Glutamatergic neuron (in vitro differentiated cells): ENCODE data around the gene DAPK1. TPM values are rescaled to one million over a fixed set of nuclear protein-coding genes. Genes with fewer than 3 reads are reported as not detected.
A peak's percentile ranks its signal among the peaks of the same experiment; 100 is the strongest.

Source experiments
- DNase-seq: peaks from one replicate; pipeline ENCODE4 v3.0.0; 2022
- H3K27ac Mint-ChIP-seq: one replicate; pipeline ENCODE4 v1.8.0; 2020; ENCODE audit warnings: mild to moderate bottlenecking, mixed read lengths, inconsistent platforms; ENCODE audit not compliant: unreplicated experiment
- H3K27me3 Mint-ChIP-seq: one replicate; pipeline ENCODE4 v1.8.0; 2020; ENCODE audit warnings: mild to moderate bottlenecking, moderate library complexity, mixed read lengths, inconsistent platforms; ENCODE audit not compliant: unreplicated experiment
- H3K36me3 Mint-ChIP-seq: one replicate; pipeline ENCODE4 v1.8.0; 2020; ENCODE audit warnings: mild to moderate bottlenecking, mixed read lengths, inconsistent platforms; ENCODE audit not compliant: unreplicated experiment
- H3K4me1 Mint-ChIP-seq: one replicate; pipeline ENCODE4 v1.8.0; 2020; ENCODE audit warnings: mild to moderate bottlenecking, low read depth, mixed read lengths, inconsistent platforms; ENCODE audit not compliant: unreplicated experiment
- H3K4me3 Mint-ChIP-seq: one replicate; pipeline ENCODE4 v1.8.0; 2020; ENCODE audit warnings: mild to moderate bottlenecking, mixed read lengths, inconsistent platforms; ENCODE audit not compliant: unreplicated experiment
- H3K9me3 Mint-ChIP-seq: one replicate; pipeline ENCODE4 v1.8.0; 2020; ENCODE audit warnings: mild to moderate bottlenecking, moderate library complexity, mixed read lengths, inconsistent platforms; ENCODE audit not compliant: unreplicated experiment
- long read RNA-seq: library from polyadenylated mRNA; unstranded; transcript quantifications from one replicate; pipeline ENCODE4 v2.0.0, GENCODE V29; 2020; ENCODE audit not compliant: unreplicated experiment
- total RNA-seq: library from RNA; stranded (reverse); fragmentation: NEBNext Ultra II Directional; extraction: Animal tissue kit (Norgen Biotek cat#: 25700); gene quantifications from one replicate; pipeline ENCODE4 v1.2.1, GENCODE V29; 2021; ENCODE audit not compliant: unreplicated experiment
- TF ChIP-seq, protein P1 (sequence below): fragments of 200-600 bp; sonication (generic); IDR thresholded peaks from one replicate; pipeline ENCODE4 v1.5.0; 2021; ENCODE audit not compliant: partially characterized antibody, unreplicated experiment

DAPK1 gene
- 384 TPM for total RNA-seq
- long read RNA-seq, partial matches to known transcripts = 9 of 14 reads
- long read RNA-seq, other reads (novel, unspliced or antisense) = 0 of 14 reads

DNA sequence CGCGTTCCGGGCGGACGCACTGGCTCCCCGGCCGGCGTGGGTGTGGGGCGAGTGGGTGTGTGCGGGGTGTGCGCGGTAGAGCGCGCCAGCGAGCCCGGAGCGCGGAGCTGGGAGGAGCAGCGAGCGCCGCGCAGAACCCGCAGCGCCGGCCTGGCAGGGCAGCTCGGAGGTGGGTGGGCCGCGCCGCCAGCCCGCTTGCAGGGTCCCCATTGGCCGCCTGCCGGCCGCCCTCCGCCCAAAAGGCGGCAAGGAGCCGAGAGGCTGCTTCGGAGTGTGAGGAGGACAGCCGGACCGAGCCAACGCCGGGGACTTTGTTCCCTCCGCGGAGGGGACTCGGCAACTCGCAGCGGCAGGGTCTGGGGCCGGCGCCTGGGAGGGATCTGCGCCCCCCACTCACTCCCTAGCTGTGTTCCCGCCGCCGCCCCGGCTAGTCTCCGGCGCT, at the start of gene DAPK1:
DAPK1 (plus strand) TSS at position 264 of the 442 bp plus-strand sequence. CDS start 1,211 bp downstream, outside the sequence.
- Mint-ChIP-seq H3K36me3 (no peaks in the 10 kb centered on the region), H3K27me3 (peaks cover 11% of the 10 kb centered on the region), H3K27ac (peak within 1 kb of the TSS; percentile 92), H3K4me3 (peak within 1 kb of the TSS; percentile 87), H3K9me3 (peaks cover 18% of the 10 kb centered on the region), H3K4me1 (peaks cover 31% of the 10 kb centered on the region)
- DNase-seq = peak; percentile 88
- TF ChIP-seq, protein P1, sequence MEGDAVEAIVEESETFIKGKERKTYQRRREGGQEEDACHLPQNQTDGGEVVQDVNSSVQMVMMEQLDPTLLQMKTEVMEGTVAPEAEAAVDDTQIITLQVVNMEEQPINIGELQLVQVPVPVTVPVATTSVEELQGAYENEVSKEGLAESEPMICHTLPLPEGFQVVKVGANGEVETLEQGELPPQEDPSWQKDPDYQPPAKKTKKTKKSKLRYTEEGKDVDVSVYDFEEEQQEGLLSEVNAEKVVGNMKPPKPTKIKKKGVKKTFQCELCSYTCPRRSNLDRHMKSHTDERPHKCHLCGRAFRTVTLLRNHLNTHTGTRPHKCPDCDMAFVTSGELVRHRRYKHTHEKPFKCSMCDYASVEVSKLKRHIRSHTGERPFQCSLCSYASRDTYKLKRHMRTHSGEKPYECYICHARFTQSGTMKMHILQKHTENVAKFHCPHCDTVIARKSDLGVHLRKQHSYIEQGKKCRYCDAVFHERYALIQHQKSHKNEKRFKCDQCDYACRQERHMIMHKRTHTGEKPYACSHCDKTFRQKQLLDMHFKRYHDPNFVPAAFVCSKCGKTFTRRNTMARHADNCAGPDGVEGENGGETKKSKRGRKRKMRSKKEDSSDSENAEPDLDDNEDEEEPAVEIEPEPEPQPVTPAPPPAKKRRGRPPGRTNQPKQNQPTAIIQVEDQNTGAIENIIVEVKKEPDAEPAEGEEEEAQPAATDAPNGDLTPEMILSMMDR = peak; percentile 33

DNA sequence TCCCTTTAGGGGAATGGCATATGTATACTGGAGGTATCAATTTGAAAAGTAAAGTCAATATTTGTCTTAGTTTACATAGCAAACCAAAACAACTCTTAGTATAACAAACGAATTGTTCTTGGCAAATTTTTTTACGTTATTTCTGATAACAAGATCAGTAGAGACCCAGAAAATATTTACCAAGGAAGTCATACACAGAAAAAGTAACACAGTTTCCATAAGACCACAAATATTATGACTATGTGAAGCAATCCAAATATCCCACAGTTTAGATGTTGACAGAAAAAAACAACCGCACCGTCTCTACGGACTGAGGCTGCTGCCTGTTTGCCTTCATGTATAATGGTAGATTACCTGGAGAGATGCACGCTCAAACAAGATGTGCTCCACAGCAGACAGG, 46.5 kb upstream of the DAPK1 start:
- no peak overlapping the region for H3K4me3 Mint-ChIP-seq
- H3K27me3 Mint-ChIP-seq = peaks cover 3% of the 10 kb centered on the region

DNA sequence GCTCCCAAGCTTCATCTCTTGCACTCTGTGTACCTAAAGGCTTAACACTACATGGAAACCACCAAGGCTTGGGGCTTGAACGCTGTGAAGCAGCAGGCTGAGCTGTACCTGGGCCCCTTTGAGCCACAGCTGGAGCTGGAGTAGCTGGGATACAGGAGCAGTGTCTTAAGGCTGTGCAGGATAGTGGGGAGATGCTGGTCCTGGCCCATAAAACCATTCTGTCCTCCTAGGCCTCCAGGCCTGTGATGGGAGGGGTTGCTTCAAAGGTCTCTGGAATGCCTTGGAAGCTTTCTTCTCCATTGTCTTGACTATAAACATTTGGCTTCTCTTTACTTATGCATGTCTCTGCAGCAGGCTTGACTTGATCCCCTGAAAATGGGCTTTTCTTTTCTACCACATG, 42.3 kb upstream of the DAPK1 start:
- H3K4me1 Mint-ChIP-seq = no peaks in the 10 kb centered on the region
- peaks cover 15% of the 10 kb centered on the region for H3K9me3 Mint-ChIP-seq
- DNase-seq = no peak
- no peak overlapping the region for H3K4me3 Mint-ChIP-seq
- H3K27ac Mint-ChIP-seq = no peak overlapping the region
- no peaks in the 10 kb centered on the region for H3K27me3 Mint-ChIP-seq
- H3K36me3 Mint-ChIP-seq = peaks cover 34% of the 10 kb centered on the region
- TF ChIP-seq, protein P1 = no peak

More for the DNA sequence above, 46.5 kb upstream of the DAPK1 start:
- no peak for DNase-seq
- TF ChIP-seq, protein P1 = no peak
- H3K27ac Mint-ChIP-seq = no peak overlapping the region
- peaks cover 11% of the 10 kb centered on the region for H3K9me3 Mint-ChIP-seq
- H3K4me1 Mint-ChIP-seq = peaks cover 6% of the 10 kb centered on the region
- H3K36me3 Mint-ChIP-seq = peaks cover 20% of the 10 kb centered on the region

DNA sequence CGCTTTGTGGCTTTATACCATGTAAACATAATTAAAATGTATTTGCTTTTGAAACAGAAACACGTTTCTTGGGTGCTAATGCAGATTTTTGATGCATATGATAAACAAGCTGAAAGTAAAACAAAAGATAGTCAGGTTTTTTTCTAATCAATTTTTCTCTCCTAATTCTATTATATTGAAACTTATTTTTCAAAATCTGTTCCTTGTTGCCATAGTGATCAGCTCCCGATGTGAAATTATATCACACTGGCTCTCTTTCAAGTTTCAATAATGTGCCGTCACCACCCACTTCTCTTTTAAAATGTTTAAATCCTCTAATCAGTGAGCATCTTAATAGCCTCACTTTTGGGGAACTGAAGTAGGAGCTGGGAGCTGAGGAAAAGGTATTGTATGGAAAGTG, 36.4 kb upstream of the DAPK1 start:
- peaks cover 2% of the 10 kb centered on the region for H3K27me3 Mint-ChIP-seq
- no peak overlapping the region for H3K4me3 Mint-ChIP-seq
- no peaks in the 10 kb centered on the region for H3K4me1 Mint-ChIP-seq
- H3K9me3 Mint-ChIP-seq = peaks cover 6% of the 10 kb centered on the region
- H3K36me3 Mint-ChIP-seq = peaks cover 13% of the 10 kb centered on the region
- TF ChIP-seq, protein P1 = no peak
- no peak for DNase-seq
- H3K27ac Mint-ChIP-seq = no peak overlapping the region

DNA sequence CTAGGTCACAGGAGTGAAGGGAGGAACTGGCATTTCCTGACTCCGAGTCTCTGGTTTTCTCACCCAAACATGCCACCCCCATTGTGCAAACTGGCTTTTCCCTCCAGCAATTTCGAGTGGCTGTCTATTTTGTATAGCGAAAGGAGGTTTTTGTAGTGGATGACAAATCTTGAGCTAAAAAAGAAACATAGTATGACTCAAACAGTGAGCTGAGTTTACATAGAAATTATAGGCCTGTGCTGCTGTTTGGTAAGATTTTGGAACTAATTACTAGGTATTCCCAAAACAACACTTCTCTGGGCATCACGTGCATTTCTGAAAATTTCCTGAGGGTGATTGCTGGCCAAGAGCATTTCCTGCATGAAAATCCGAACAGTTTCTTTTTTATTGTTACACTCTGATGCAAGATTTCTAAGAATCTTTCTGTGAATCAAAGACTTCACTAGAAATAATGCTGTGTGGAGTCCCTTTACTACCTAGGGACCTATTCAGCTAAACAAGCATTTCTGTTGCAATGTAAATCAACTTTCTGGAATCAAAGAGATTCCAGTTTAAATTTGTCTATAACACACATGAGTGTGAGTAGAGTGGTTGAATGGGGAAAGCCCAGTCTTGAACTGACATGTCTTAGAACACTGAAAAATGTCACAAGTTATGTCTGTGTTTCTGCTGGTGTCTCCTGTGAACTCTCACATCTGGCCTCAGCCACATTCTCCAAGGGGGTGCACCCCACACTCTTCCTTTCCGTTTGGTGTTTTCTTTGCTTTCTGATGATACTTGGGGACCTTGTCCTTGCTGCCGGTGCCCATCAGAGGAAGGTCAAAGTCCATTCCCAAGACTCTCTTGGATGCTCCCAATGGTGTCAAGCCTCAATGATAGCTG, 33.3 kb upstream of the DAPK1 start:
- H3K36me3 Mint-ChIP-seq = no peaks in the 10 kb centered on the region
- TF ChIP-seq, protein P1 = no peak
- DNase-seq = no peak
- no peaks in the 10 kb centered on the region for H3K9me3 Mint-ChIP-seq
- peaks cover 2% of the 10 kb centered on the region for H3K4me1 Mint-ChIP-seq
- H3K27me3 Mint-ChIP-seq = peaks cover 2% of the 10 kb centered on the region
- no peak overlapping the region for H3K4me3 Mint-ChIP-seq
- no peak overlapping the region for H3K27ac Mint-ChIP-seq
